GM12878 (cell line): ENCODE data around the gene STBD1. TPM values are rescaled to one million over a fixed set of nuclear protein-coding genes. Genes with fewer than 3 reads are reported as not detected.

Experiments
- ATAC-seq: fragments of 200-7000 bp; cut with Tn5 transposase; 3 replicates; pipeline ENCODE4 v1.9.1; 2020; ENCODE audit warnings: mild to moderate bottlenecking, moderate library complexity
- BruUV-seq: library from RNA; stranded (reverse); fragments of 400-500 nt; replicated peaks from 2 replicates; lab custom pipeline; 2021; lab: Mats Ljungman, UMichigan
- CTCF ChIA-PET: fragments of 300-600 bp; sonication (Branson Sonifier 250); formaldehyde crosslinking; extraction: SDS; loops from one replicate; lab custom pipeline; 2021; ENCODE audit warnings: inconsistent platforms; lab: Yijun Ruan, JAX
- POLR2A ChIA-PET: fragments of 350-600 bp; formaldehyde crosslinking; extraction: SDS; loops from one replicate; lab custom pipeline; 2021; ENCODE audit warnings: inconsistent platforms; lab: Charles Lee
- RAD21 ChIA-PET: fragments of 300-600 bp; sonication (Branson Sonifier 250); formaldehyde crosslinking; loops from one replicate; lab custom pipeline; 2023; ENCODE audit warnings: antibody characterized with exemption; ENCODE audit not compliant: unreplicated experiment; lab: Charles Lee
- SMC1A ChIA-PET: fragments of 300-600 bp; sonication (Branson Sonifier 250); formaldehyde crosslinking; loops from one replicate; lab custom pipeline; 2023; ENCODE audit not compliant: unreplicated experiment, uncharacterized antibody; lab: Charles Lee
- DNase-seq: peaks from one replicate; pipeline ENCODE4 v3.0.0-alpha.2; 2011; ENCODE audit warnings: low read depth, low spot score
- FAIRE-seq: peaks from 3 replicates; lab custom pipeline; 2011; peaks lifted over from hg19 to GRCh38; lab: Jason Lieb, UNC
- H2AFZ ChIP-seq: 2 replicates; pipeline ENCODE4 v1.6.0; 2011; ENCODE audit warnings: low read depth, low read length, control low read depth; ENCODE audit not compliant: control insufficient read depth
- H3K27ac ChIP-seq: 2 replicates; pipeline ENCODE4 v1.5.1; 2011; ENCODE audit warnings: control low read depth; ENCODE audit not compliant: control insufficient read depth, insufficient read depth
- H3K27me3 ChIP-seq, 2 experiments: replicated peaks in 1 of 2; 2 replicates each; pipeline versions ENCODE4 v1.6.0 to v1.6.1; 2011; ENCODE audit warnings: low read length in 1 of 2; ENCODE audit not compliant: control insufficient read depth in 2 of 2, insufficient read depth in 2 of 2
- H3K36me3 ChIP-seq, 2 experiments: 2 replicates each; pipeline ENCODE4 v1.5.1; 2011; ENCODE audit warnings: low read length in 1 of 2; ENCODE audit not compliant: control insufficient read depth in 2 of 2, insufficient read depth in 2 of 2
- H3K4me1 ChIP-seq: 2 replicates; pipeline ENCODE4 v1.6.1; 2011; ENCODE audit warnings: mild to moderate bottlenecking, low read length, moderate library complexity, mixed read lengths; ENCODE audit not compliant: control insufficient read depth, insufficient read depth
- H3K4me2 ChIP-seq: 2 replicates; pipeline ENCODE4 v1.6.0; 2011; ENCODE audit warnings: control low read depth; ENCODE audit not compliant: control insufficient read depth, insufficient read depth
- H3K4me3 ChIP-seq: fragments of 200-600 bp; sonication (generic); 2 replicates; pipeline ENCODE4 v1.5.1; 2016
- H3K79me2 ChIP-seq: 2 replicates; pipeline ENCODE4 v1.6.0; 2011; ENCODE audit warnings: low read length; ENCODE audit not compliant: control insufficient read depth, insufficient read depth
- H3K9ac ChIP-seq: 2 replicates; pipeline ENCODE4 v1.8.0; 2011; ENCODE audit warnings: low read length, control low read depth, mixed read lengths; ENCODE audit not compliant: control insufficient read depth, insufficient read depth
- H3K9me3 ChIP-seq: replicated peaks from 3 replicates; pipeline ENCODE4 v1.5.1; 2011; ENCODE audit warnings: mild to moderate bottlenecking, low read length; ENCODE audit not compliant: control insufficient read depth, insufficient read depth
- H4K20me1 ChIP-seq: 2 replicates; pipeline ENCODE4 v1.6.0; 2011; ENCODE audit not compliant: control insufficient read depth, insufficient read depth
- CHD1 ChIP-seq: IDR thresholded peaks from 2 replicates; pipeline ENCODE4 v1.6.1; 2012; ENCODE audit warnings: low read depth, low read length, improper control_type of control experiment
- GATAD2B ChIP-seq: fragments of 450-650 bp; conservative IDR thresholded peaks from 2 replicates; pipeline ENCODE4 v1.6.1; 2017; ENCODE audit warnings: low read depth, mild to moderate bottlenecking, moderate library complexity
- HDAC6 ChIP-seq: fragments of 200-600 bp; sonication (generic); IDR thresholded peaks from one replicate; pipeline ENCODE4 v1.8.0; 2017; ENCODE audit warnings: antibody characterized with exemption; ENCODE audit not compliant: unreplicated experiment
- KLF5 ChIP-seq: fragments of 450-650 bp; IDR thresholded peaks from 2 replicates; pipeline ENCODE4 v1.6.1; 2014; ENCODE audit warnings: mild to moderate bottlenecking; ENCODE audit not compliant: partially characterized antibody
- NFXL1 ChIP-seq: fragments of 450-650 bp; IDR thresholded peaks from 2 replicates; pipeline ENCODE4 v1.6.1; 2017; ENCODE audit warnings: antibody characterized with exemption, mild to moderate bottlenecking, borderline replicate concordance
- RAD21 ChIP-seq: IDR thresholded peaks from 2 replicates; pipeline ENCODE4 v1.6.1; 2011; ENCODE audit warnings: mild to moderate bottlenecking, low read depth, low read length, moderate library complexity; ENCODE audit not compliant: insufficient read depth
- RB1 ChIP-seq: fragments of 450-650 bp; formaldehyde crosslinking; IDR thresholded peaks from 2 replicates; pipeline ENCODE4 v1.6.1; 2017; ENCODE audit warnings: mild to moderate bottlenecking, borderline replicate concordance
- RBBP5 ChIP-seq: fragments of 200-600 bp; sonication (generic); conservative IDR thresholded peaks from 2 replicates; pipeline ENCODE4 v1.6.1; 2016
- SPI1 ChIP-seq: IDR thresholded peaks from 2 replicates; pipeline ENCODE4 v1.6.1; 2011; ENCODE audit warnings: low read depth, mild to moderate bottlenecking, low read length, moderate library complexity, borderline replicate concordance; ENCODE audit not compliant: insufficient read depth
- ZNF217 ChIP-seq: fragments of 450-650 bp; IDR thresholded peaks from 2 replicates; pipeline ENCODE4 v1.6.1; 2017; ENCODE audit warnings: antibody characterized with exemption, mild to moderate bottlenecking
- ZNF24 ChIP-seq: fragments of 450-650 bp; IDR thresholded peaks from 2 replicates; pipeline ENCODE4 v1.6.1; 2017; ENCODE audit warnings: antibody characterized with exemption, mild to moderate bottlenecking
- ZNF274 ChIP-seq: IDR thresholded peaks from one replicate; pipeline ENCODE4 v1.8.0; 2011; ENCODE audit not compliant: insufficient read length, insufficient read depth
- ZSCAN29 ChIP-seq: fragments of 450-650 bp; IDR thresholded peaks from 2 replicates; pipeline ENCODE4 v1.6.1; 2017; ENCODE audit warnings: mild to moderate bottlenecking, moderate library complexity
- WGBS: methylation state at CpG from one replicate; pipeline ENCODE4 v1.1.6; 2016; ENCODE audit warnings: low lambda C conversion rate; ENCODE audit not compliant: insufficient replicate concordance, insufficient coverage; ENCODE audit errors: missing lambda C conversion rate; 5-methylcytosine and 5-hydroxymethylcytosine counted together
- in situ Hi-C: fragments of 300-500 bp; cut with MboI; formaldehyde crosslinking; loops from 9 replicates; pipeline ENCODE4 v1.14.3; 2018; ENCODE audit warnings: mixed read lengths
- intact Hi-C: fragments of 100-400 bp; cut with micrococcal nuclease; formaldehyde crosslinking; loops from one replicate; pipeline ENCODE4 v1.14.2; 2022; ENCODE audit not compliant: unreplicated experiment
- polyA plus RNA-seq, 11 experiments: library from polyadenylated mRNA; depleted of rRNA in 4 of 11; unstranded in 6 of 11; stranded (reverse) in 5 of 11; fragments of >200 nt; fragmentation: Nextera tagmentation in 4 of 11; fragmentation: Illumina TruSeq in 1 of 11; extraction: Ambion mirVana in 4 of 11; extraction: Trizol in 1 of 11; gene quantifications; 1 replicate in 1 of 11; 2 replicates in 10 of 11; pipeline versions ENCODE4 v1.2.1 to v1.2.3, GENCODE V29; 2011 to 2016; ENCODE audit warnings: inconsistent platforms in 2 of 11, missing spikeins in 2 of 11, low read depth in 1 of 11
- total RNA-seq, 4 experiments: library from RNA; depleted of rRNA in 3 of 4; stranded (reverse); fragments of >200 nt in 3 of 4; fragmentation: Illumina TruSeq in 1 of 4; extraction: Trizol in 1 of 4; gene quantifications; 2 replicates each; pipeline versions ENCODE4 v1.2.1 to v1.2.3, GENCODE V29; 2013 to 2021
- TF ChIP-seq, protein P1 (sequence below): IDR thresholded peaks from 2 replicates; pipeline ENCODE4 v1.6.1; 2012; ENCODE audit warnings: low read depth, low read length, improper control_type of control experiment

The STBD1 gene
- total and polyA plus RNA-seq, 10 of the 15 experiments (the other 5 are each of a cell fraction or from before 2014, with no cell fraction given) = 0.04 to 0.10 (median 0.05) TPM; not detected in 7

DNA sequence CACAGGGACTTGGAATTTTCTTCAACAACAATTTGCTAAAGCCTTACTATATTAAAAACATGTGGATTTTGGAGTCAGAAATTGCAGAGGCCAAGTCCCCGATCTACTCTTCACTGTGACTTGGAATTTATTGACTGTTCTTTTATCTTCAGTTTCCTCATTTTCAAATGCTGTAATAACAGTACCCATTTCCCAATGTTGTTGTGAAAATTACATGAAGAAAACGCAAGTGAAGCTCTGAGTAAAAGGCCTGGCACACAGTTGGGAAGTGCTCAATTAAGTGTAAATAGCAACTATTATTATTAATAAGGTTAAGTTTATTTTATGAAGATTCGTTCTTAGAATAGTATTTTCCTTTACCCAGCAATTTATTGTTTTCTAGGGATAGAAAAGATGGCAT, 15.7 kb downstream of the STBD1 start:
- Histone ChIP-seq H3K4me3 (no peak overlapping the region), H3K79me2 (no peaks in the 10 kb centered on the region), H2AFZ (no peak overlapping the region), H3K27me3 (no peaks in the 10 kb centered on the region), H3K27ac (no peak overlapping the region), H3K4me1 (no peaks in the 10 kb centered on the region), H4K20me1 (no peaks in the 10 kb centered on the region), H3K4me2 (no peak overlapping the region), H3K36me3 (no peaks in the 10 kb centered on the region), H3K9ac (no peak overlapping the region), H3K9me3 (peaks cover 5% of the 10 kb centered on the region; the same call in 2 of the 3 replicates)
- WGBS = 23% methylated on average over 3 of the region's 3 CpGs
- ChIA-PET CTCF (no interaction called here), SMC1A (interaction anchor here (0.6 kb wide), 1 partner anchor 417 kb away, joined by 3 read pairs; no protein-coding TSS in a partner anchor), POLR2A (no interaction called here), RAD21 (no interaction called here)
- BruUV-seq = no TSS peak
- in situ Hi-C loops (no loop called here), intact Hi-C loops (no loop called here)
- ATAC-seq = no peak
- TF ChIP-seq KLF5 = no peak
- TF ChIP-seq ZNF274 = no peak
- TF ChIP-seq RBBP5 = no peak
- no peak for TF ChIP-seq RAD21
- TF ChIP-seq HDAC6 = no peak
- TF ChIP-seq ZNF24 = no peak
- TF ChIP-seq ZSCAN29 = no peak
- no peak for TF ChIP-seq GATAD2B
- TF ChIP-seq NFXL1 = no peak
- no peak for TF ChIP-seq SPI1
- no peak for TF ChIP-seq ZNF217
- no peak for TF ChIP-seq CHD1
- TF ChIP-seq, protein P1, sequence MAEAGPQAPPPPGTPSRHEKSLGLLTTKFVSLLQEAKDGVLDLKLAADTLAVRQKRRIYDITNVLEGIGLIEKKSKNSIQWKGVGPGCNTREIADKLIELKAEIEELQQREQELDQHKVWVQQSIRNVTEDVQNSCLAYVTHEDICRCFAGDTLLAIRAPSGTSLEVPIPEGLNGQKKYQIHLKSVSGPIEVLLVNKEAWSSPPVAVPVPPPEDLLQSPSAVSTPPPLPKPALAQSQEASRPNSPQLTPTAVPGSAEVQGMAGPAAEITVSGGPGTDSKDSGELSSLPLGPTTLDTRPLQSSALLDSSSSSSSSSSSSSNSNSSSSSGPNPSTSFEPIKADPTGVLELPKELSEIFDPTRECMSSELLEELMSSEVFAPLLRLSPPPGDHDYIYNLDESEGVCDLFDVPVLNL = no peak
- no peak for TF ChIP-seq RB1
- FAIRE-seq = no peak
- no peak for DNase-seq
